HG03575 (cell line): Measurements from ENCODE around the gene DEDD2.

Experiments used
- ATAC-seq: cut with Tn5 transposase; IDR thresholded peaks from one replicate; pipeline ENCODE4 v1.9.1; 2021; ENCODE audit not compliant: unreplicated experiment, insufficient number of reproducible peaks, low FRiP score; ENCODE audit errors: extremely low read depth

Gene DEDD2

DNA sequence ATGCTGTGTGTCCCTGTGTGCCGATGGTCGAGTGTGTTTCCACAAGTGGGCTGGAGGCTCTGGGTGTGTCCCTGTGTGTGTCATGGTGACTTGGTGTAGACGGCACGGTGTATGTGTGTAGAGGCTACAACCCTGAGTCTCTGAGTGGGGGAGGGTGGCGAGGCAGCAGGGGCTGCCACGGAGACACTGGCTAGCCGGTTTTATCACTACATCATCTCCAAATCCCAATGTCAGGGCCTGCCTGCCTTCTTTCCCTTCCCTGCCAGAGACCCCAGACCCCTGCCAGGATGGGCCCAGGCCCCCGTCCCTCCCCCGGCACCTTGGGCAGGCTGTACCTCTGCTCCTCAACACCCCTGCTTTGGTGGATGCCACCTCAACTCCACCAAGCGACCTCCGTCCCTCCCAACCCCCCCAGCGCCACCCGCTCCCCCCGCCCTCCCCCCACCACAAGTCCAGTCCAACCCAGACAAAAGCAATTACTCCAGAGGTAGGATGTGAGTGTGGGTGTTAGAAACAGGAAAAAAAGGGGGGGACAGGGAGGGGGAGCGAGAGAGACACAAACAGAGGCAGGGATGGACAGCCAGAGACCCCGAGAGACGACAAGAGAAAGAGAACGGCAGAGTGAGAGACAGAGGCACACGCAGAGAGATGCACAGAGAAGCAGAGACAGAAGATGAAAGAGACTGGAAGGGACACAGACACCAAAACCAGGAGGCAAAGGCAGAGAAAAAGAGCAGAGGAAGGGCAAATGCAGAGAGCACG lies 63.6 kb downstream of the DEDD2 start:
- no peak for ATAC-seq

DNA sequence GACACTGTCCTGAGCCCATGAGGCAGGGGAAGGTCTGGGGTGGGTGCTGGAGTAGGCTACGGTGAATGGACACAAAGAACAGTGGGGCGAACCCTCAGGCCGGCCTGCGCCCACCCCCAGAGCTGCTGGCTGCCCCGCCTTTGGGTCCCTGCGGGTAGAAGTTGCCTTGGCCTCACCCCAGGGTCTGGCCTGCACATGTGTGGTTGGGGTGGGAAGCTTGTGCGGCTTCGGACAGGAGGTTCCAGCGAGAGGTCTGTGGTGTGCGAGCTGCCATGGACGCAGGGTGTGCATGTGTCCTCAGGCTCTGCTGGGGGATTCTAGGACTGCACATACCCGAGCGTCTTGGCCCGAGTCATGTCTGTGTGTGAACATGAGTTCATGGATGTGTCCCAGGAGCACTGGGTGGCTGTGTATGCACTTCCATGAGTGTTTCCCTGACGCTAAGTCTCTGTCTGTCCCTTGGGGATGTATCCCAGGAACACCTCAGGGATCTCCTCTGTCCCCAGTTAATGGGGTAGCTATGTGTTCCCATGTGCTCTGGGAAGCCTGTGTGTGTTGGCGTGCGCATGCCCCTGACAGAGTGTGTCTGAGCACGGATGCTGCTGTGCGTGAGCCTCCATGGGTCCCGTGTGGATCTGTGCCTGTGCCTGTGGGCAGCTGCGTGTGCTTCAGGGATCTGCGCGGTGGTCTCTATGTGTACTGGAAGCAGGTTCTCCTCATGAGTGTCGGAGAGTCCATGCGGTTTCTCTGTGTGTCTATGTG lies 64.4 kb downstream of the DEDD2 start:
- ATAC-seq = no peak

- ATAC-seq = no peak
Measured at GRCh38 chr19:42151782-42152684, 65.4 kb downstream of the DEDD2 start.

DNA sequence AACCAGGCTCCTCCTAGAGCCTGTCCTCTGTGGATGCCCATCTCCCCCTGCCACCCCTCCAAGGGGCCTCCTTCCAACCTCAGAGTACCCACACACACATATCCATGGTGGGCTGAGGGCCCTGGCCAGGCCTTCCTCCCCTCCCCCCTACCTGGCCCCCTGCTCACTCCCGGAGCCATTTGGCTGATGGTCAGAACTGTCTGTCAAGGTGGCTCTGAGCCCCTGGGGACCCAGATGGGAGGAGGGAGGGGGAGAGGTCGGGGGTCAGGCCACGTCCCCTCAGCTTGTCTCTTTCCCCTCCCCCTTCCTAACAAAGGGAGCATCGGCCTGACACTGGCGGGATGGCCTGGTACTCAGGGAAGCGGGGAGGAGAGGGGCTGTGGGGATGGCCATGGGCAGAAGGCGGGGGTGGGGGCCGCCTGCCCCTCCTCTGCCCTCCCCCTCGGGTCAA lies 66.5 kb downstream of the DEDD2 start:
- no peak for ATAC-seq

GRCh38 chr19:42150364-42150763 lies 67.1 kb downstream of the DEDD2 start:
- ATAC-seq = no peak

DNA sequence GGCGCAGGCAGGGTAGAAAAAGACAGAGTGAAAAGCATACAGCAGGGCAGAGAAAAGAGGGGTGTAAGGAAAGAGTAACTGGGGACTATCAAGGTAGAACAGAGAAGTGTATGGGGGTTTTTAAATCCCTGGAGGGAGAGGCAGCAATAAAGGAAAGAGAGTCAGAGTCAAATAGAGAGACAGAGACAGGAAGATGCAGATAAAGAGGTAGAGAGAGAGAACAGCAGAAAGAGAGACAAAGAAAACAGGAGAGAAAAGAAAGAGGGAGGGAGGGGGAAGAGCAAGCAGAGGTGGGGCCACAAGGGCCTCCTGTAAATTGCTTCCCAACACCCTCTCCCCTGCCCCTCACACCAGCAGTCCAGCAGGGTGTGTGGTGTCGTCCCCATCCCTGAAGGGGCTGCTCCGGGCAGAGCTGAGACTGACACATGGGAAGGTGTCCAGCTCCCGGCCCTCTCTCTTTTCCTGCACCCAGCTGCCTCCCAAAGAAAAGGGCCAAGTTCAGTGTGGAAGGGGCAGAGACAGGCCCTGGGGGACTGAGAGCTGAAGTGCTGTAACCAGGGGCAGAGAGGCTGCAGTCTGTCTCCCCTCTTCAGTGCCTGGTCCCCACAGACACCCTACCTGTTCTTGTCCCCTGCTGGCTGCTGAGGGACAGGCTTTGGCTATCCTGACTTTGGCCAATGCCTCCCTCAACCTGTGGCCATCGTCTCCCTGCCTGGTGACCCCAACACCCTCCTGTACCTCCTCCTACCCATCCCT lies 67.9 kb downstream of the DEDD2 start:
- ATAC-seq = no peak
